Progenitor cell of endocrine pancreas (in vitro differentiated cells): ENCODE data around the gene IP6K3. TPM values are rescaled to one million over a fixed set of nuclear protein-coding genes. Genes with fewer than 3 reads are reported as not detected.

ENCODE experiments used
- DNase-seq: peaks from one replicate; pipeline ENCODE4 v3.0.0; 2021; ENCODE audit warnings: low spot score; ENCODE audit not compliant: unreplicated experiment
- H3K27ac Mint-ChIP-seq: 2 replicates; pipeline ENCODE4 v1.8.0; 2021; ENCODE audit warnings: mild to moderate bottlenecking, moderate library complexity, mixed read lengths
- H3K27me3 Mint-ChIP-seq: 2 replicates; pipeline ENCODE4 v1.8.0; 2021; ENCODE audit warnings: mixed read lengths
- H3K36me3 Mint-ChIP-seq: 2 replicates; pipeline ENCODE4 v1.8.0; 2022; ENCODE audit warnings: mixed read lengths; ENCODE audit not compliant: insufficient read depth
- H3K4me1 Mint-ChIP-seq: 2 replicates; pipeline ENCODE4 v1.8.0; 2021; ENCODE audit warnings: low read depth, mixed read lengths
- H3K4me3 Mint-ChIP-seq: 2 replicates; pipeline ENCODE4 v1.8.0; 2021; ENCODE audit warnings: low read depth, mild to moderate bottlenecking, moderate library complexity, mixed read lengths
- H3K9me3 Mint-ChIP-seq: 2 replicates; pipeline ENCODE4 v1.8.0; 2021; ENCODE audit warnings: low read depth, mixed read lengths
- CTCF ChIP-seq: fragments of 200-600 bp; sonication (generic); IDR thresholded peaks from one replicate; pipeline ENCODE4 v1.5.0; 2021; ENCODE audit warnings: antibody characterized with exemption, mild to moderate bottlenecking; ENCODE audit not compliant: unreplicated experiment
- total RNA-seq: library from RNA; stranded (reverse); gene quantifications from 2 replicates; pipeline ENCODE4 v1.2.1, GENCODE V29; 2021

IP6K3 gene
- total RNA-seq, 1 donor from 2014 or later = 0.14 TPM

GRCh38 chr6:33742092-33742491 lies 4.6 kb downstream of the IP6K3 start:
- H3K4me3 Mint-ChIP-seq = no peak overlapping the region
- no peak for DNase-seq
- H3K4me1 Mint-ChIP-seq = peaks cover 12% of the 10 kb centered on the region
- no peaks in the 10 kb centered on the region for H3K9me3 Mint-ChIP-seq
- H3K36me3 Mint-ChIP-seq = no peaks in the 10 kb centered on the region
- no peak for TF ChIP-seq CTCF
- H3K27me3 Mint-ChIP-seq = peaks cover 11% of the 10 kb centered on the region
- no peak overlapping the region for H3K27ac Mint-ChIP-seq

- Mint-ChIP-seq H3K9me3 (no peaks in the 10 kb centered on the region), H3K27ac (no peak overlapping the region), H3K4me1 (peaks cover 9% of the 10 kb centered on the region), H3K27me3 (peaks cover 11% of the 10 kb centered on the region), H3K36me3 (no peaks in the 10 kb centered on the region), H3K4me3 (no peak overlapping the region)
- no peak for TF ChIP-seq CTCF
- DNase-seq = no peak
Measured at GRCh38 chr6:33740794-33741193, 5.9 kb downstream of the IP6K3 start.

GRCh38 chr6:33740204-33740608 lies 6.5 kb downstream of the IP6K3 start:
- Mint-ChIP-seq H3K9me3 (no peaks in the 10 kb centered on the region), H3K4me3 (no peak overlapping the region), H3K36me3 (no peaks in the 10 kb centered on the region), H3K27me3 (peaks cover 11% of the 10 kb centered on the region), H3K27ac (no peak overlapping the region), H3K4me1 (peaks cover 7% of the 10 kb centered on the region)
- DNase-seq = no peak
- TF ChIP-seq CTCF = no peak

GRCh38 chr6:33739571-33739970 lies 7.1 kb downstream of the IP6K3 start:
- no peak for TF ChIP-seq CTCF
- peaks cover 11% of the 10 kb centered on the region for H3K27me3 Mint-ChIP-seq
- H3K27ac Mint-ChIP-seq = no peak overlapping the region

GRCh38 chr6:33738879-33739278 lies 7.8 kb downstream of the IP6K3 start:
- H3K36me3 Mint-ChIP-seq = no peaks in the 10 kb centered on the region
- H3K27me3 Mint-ChIP-seq = peaks cover 11% of the 10 kb centered on the region
- no peaks in the 10 kb centered on the region for H3K9me3 Mint-ChIP-seq
- no peak overlapping the region for H3K27ac Mint-ChIP-seq
- TF ChIP-seq CTCF = no peak
- no peak for DNase-seq
- peaks cover 3% of the 10 kb centered on the region for H3K4me1 Mint-ChIP-seq
- H3K4me3 Mint-ChIP-seq = no peak overlapping the region

More at GRCh38 chr6:33739571-33739970, 7.1 kb downstream of the IP6K3 start:
- H3K9me3 Mint-ChIP-seq = no peaks in the 10 kb centered on the region
- no peak overlapping the region for H3K4me3 Mint-ChIP-seq
- H3K4me1 Mint-ChIP-seq = peaks cover 7% of the 10 kb centered on the region
- no peak for DNase-seq
- H3K36me3 Mint-ChIP-seq = no peaks in the 10 kb centered on the region
